ENCODE data around the gene ASCL5. TPM values are rescaled to one million over a fixed set of nuclear protein-coding genes. Genes with fewer than 3 reads are reported as not detected.

The ASCL5 gene
- polyA plus RNA-seq, 3 donors: not detected

DNA sequence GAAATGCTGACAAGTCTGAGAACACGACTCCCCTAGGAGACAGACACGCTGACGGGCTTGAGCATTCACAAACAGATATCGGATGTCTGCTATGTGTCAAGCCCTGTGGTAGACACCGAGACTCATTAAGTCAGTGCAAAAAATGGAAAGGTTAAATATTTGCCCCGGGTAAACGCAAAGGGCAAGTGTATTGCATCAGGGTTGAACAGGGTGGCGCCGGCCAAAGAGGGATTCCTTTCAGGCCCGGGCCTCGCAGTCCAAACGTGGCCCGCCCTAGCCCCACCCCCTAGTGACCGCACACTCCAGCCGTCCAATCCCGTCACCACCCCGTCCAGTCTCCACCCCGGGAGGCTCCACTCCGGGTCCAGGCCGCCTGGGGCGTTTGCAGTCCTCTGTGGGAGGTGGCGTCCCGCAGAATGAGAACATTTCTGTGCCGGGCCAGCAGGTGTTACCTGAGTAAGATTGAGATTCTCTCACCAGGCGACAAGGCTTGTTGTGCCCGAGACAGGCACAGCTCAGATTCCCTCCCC, 43.6 kb upstream of the ASCL5 start:
- 32% methylated on average over 12 of the region's 26 CpGs for WGBS (ENCODE audit: insufficient coverage)
- H3K4me1 Mint-ChIP-seq: peaks cover 16% of the 10 kb centered on the region
- H3K27ac Mint-ChIP-seq: peak overlapping the region in 3 of 7 donors; percentile 69 to 79 (median 74)
- Histone ChIP-seq H3K9me3 (replicated peaks in 1 of 2; ENCODE audit: control insufficient read depth in 1 of 2, insufficient read depth in 1 of 2, low read length in 2 of 2) (peaks cover 0 to 6% of the 10 kb centered on the region in 2 donors), H3K4me1 (ENCODE audit: control insufficient read depth in 1 of 2, insufficient read depth in 2 of 2, low read length in 2 of 2) (peaks cover 9 to 10% of the 10 kb centered on the region in 2 donors), H2AFZ (ENCODE audit: insufficient read depth, low read depth, low read length, poor library complexity, severe bottlenecking) (peak overlapping the region; percentile 98), H3K4me3 (replicated peaks in 1 of 3; ENCODE audit: low read depth in 2 of 3, low read length in 3 of 3) (peak overlapping the region; percentile 65 to 88 (median 66)), H3K9ac (ENCODE audit: insufficient read depth, low read length, poor library complexity, severe bottlenecking) (peak overlapping the region; percentile 67), H3K36me3 (replicated peaks in 1 of 2; ENCODE audit: control insufficient read depth in 1 of 2, insufficient read depth in 2 of 2, low read length in 2 of 2) (no peaks in the 10 kb centered on the region), H4K20me1 (ENCODE audit: insufficient read depth, low read length) (no peaks in the 10 kb centered on the region), H3K27me3 (ENCODE audit: control insufficient read depth in 2 of 2, insufficient read depth in 2 of 2, low read length in 2 of 2) (peaks cover 0 to 9% of the 10 kb centered on the region in 2 donors), H3K79me2 (ENCODE audit: insufficient read depth, low read length) (no peaks in the 10 kb centered on the region), H3K27ac (ENCODE audit: low read depth in 1 of 2, low read length in 2 of 2) (no peak overlapping the region), H3K4me2 (replicated peaks; ENCODE audit: extremely low read depth, low read length, poor library complexity, severe bottlenecking) (peak overlapping the region; percentile 97)
- no peak for TF ChIP-seq CTCF (IDR thresholded peaks at IDR 0.05)
- intact Hi-C loops (cut with micrococcal nuclease): no loop called here
- H3K36me3 Mint-ChIP-seq: peaks cover 2 to 6% of the 10 kb centered on the region in 2 donors
- H3K9me3 Mint-ChIP-seq: peaks cover 0 to 6% (median 4%) of the 10 kb centered on the region in 7 donors
- H3K27me3 Mint-ChIP-seq (ENCODE audit: low read depth in 3 of 3): peaks cover 6 to 21% (median 11%) of the 10 kb centered on the region in 3 donors
- peak; percentile 80 to 83 (median 81) for DNase-seq
- H3K4me3 Mint-ChIP-seq: peak overlapping the region; percentile 88

DNA sequence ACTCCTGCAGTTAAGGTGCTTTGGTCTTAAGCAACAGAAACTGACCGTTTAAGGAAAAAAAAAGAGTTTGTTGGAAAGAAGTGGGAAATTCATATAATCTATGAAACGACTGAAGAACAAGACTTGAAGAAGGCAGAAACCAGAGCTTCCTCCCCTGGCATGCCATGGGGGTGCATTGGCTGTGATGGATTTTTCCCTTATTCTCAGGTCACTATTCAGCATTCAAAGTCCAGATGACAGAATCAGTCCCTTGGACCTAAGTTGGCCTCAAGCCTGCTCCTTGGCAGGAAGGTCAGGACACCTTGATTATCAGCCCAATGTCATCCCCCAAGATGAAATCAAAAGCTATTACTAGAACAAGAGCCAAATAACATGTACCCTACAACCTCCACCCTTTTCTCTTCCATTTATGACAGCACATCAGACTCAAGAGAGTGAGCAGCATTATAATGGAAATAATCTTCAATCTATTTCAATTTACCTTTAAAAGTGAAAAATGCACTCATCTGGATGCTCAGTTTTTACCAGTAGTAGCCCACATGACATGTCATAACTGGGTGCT, 43.1 kb upstream of the ASCL5 start:
- H3K9me3 ChIP-seq (replicated peaks in 1 of 2; ENCODE audit: control insufficient read depth in 1 of 2, insufficient read depth in 1 of 2, low read length in 2 of 2): peaks cover 0 to 6% of the 10 kb centered on the region in 2 donors
- H4K20me1 ChIP-seq (ENCODE audit: insufficient read depth, low read length): no peaks in the 10 kb centered on the region
- H3K27ac ChIP-seq (ENCODE audit: low read depth in 1 of 2, low read length in 2 of 2): no peak overlapping the region
- peaks cover 16% of the 10 kb centered on the region for H3K4me1 Mint-ChIP-seq
- no peak for DNase-seq
- WGBS (ENCODE audit: insufficient coverage): 83% methylated on average over 1 of the region's 2 CpGs
- H3K36me3 ChIP-seq (replicated peaks in 1 of 2; ENCODE audit: control insufficient read depth in 1 of 2, insufficient read depth in 2 of 2, low read length in 2 of 2): no peaks in the 10 kb centered on the region
- H3K9me3 Mint-ChIP-seq: peaks cover 0 to 7% (median 4%) of the 10 kb centered on the region in 7 donors
- peaks cover 9 to 10% of the 10 kb centered on the region in 2 donors for H3K4me1 ChIP-seq (ENCODE audit: control insufficient read depth in 1 of 2, insufficient read depth in 2 of 2, low read length in 2 of 2)
- peak overlapping the region in 1 of 3 experiments; percentile 88 for H3K4me3 ChIP-seq (replicated peaks in 1 of 3; ENCODE audit: low read depth in 2 of 3, low read length in 3 of 3)
- H3K4me2 ChIP-seq (replicated peaks; ENCODE audit: extremely low read depth, low read length, poor library complexity, severe bottlenecking): peak overlapping the region; percentile 97
- no peak for TF ChIP-seq CTCF (IDR thresholded peaks at IDR 0.05)
- H3K4me3 Mint-ChIP-seq: no peak overlapping the region
- H3K79me2 ChIP-seq (ENCODE audit: insufficient read depth, low read length): no peaks in the 10 kb centered on the region
- H3K27ac Mint-ChIP-seq: peak overlapping the region in 2 of 7 donors; percentile 59 to 79
- H2AFZ ChIP-seq (ENCODE audit: insufficient read depth, low read depth, low read length, poor library complexity, severe bottlenecking): no peak overlapping the region
- intact Hi-C loops (cut with micrococcal nuclease): no loop called here
- peaks cover 6 to 21% (median 11%) of the 10 kb centered on the region in 3 donors for H3K27me3 Mint-ChIP-seq (ENCODE audit: low read depth in 3 of 3)
- peaks cover 0 to 9% of the 10 kb centered on the region in 2 donors for H3K27me3 ChIP-seq (ENCODE audit: control insufficient read depth in 2 of 2, insufficient read depth in 2 of 2, low read length in 2 of 2)
- H3K9ac ChIP-seq (ENCODE audit: insufficient read depth, low read length, poor library complexity, severe bottlenecking): no peak overlapping the region
- peaks cover 2 to 6% of the 10 kb centered on the region in 2 donors for H3K36me3 Mint-ChIP-seq

Data from CD14-positive monocyte (primary cell).